Measurements from ENCODE around the gene KCNE3.
"Not testable (repeated sequence)": the region's sequence is repeated elsewhere in the genome, so short reads cannot be mapped to it uniquely, and the experiment has no call there.

The KCNE3 gene

GRCh38 chr11:74444173-74444826 lies 23.0 kb downstream of the KCNE3 start:
- in situ Hi-C loops (cut with HindIII; ENCODE audit: low sequenced_read_pairs), result no loop called here

DNA sequence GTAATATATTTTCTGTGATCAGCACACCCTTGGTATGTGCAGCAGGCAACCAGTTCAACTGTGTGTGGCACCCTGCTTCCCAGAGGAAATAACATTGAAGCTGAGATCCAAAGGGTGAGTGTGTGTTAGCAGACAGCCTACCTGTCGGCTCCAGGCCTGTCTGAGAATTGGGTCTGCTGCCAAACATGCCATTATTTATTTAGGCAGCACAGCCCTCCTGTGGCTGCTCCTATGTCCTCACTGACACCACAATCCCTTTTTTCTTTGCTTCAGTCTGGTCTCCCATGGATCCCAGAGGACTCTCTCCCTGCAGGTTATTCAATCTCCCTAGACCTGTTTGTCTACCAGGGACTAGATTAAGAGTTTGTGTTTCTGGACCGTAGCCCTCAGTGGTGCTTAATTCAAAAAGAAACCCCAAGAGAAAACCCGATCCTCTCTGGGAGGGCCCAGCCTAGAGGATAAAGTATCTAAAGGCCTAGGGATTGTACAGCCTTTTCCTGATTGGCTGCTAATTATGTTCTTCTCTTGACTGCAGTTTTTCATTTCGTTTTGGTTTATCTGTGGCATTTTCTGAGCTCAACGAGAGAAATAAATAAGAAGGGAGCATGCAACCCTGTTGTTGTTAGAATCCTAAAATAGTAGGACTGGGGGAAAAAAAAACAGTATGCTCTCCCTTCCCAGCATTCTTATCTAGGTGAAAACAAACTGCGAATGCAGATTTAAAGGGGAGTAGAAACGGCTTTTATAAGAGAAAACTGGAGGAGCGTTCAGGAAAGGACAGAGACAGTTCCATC lies 24.1 kb downstream of the KCNE3 start:
- in situ Hi-C loops (cut with HindIII; ENCODE audit: low sequenced_read_pairs), result no loop called here

- in situ Hi-C loops (cut with HindIII; ENCODE audit: low sequenced_read_pairs), result no loop called here
Observed at GRCh38 chr11:74442636-74443035, 24.7 kb downstream of the KCNE3 start.

- in situ Hi-C loops (cut with HindIII; ENCODE audit: low sequenced_read_pairs), result no loop called here
Observed at GRCh38 chr11:74438681-74439080, 28.7 kb downstream of the KCNE3 start.

DNA sequence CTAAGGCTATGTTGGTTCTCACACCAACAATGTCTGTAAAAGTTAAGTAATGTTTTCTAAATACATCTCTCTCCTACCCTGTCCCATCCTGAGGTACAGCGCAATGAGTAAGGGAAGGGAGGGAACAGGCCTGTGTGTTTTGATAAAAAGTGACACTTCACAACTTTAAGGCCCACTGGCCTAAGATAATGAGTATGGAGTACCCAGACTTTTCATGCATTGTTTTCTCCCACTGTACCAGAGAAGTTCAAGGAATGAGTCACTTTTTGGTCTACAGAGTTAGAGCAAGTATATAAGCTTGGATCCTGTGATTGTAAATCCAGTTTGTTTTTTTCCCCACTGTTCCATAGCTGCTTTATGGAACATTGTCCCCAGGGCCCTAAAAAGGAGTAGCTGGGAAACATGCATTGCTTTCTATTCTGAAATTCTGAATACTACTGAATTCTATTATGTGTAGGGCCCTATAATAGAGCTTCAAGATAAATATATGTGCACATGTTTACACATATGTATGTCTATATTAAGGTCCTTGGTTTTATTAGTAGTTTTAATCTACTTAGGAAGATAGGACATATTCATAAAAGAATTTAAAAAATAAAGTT lies 29.8 kb downstream of the KCNE3 start:
- in situ Hi-C loops (cut with HindIII; ENCODE audit: low sequenced_read_pairs), result no loop called here

DNA sequence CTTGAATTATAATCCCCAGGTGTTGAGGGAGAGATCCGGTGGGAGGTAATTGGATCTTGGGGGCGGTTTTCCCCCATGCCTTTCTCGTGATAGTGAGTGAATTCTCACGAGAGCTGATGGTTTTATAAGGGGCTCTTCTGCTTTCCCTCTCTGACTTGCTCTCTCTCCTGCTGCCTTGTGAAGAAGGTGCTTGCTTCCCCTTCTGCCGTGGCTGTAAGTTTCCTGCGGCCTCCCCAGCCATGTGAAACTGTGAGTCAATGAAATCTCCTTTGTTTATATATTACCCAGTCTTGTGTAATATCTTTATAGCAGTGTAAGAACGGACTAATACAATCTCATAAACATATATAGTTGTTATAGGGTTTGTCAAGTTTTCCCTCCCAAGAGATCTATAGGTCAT lies 32.8 kb downstream of the KCNE3 start:
- in situ Hi-C loops (cut with HindIII; ENCODE audit: low sequenced_read_pairs), result no loop called here

DNA sequence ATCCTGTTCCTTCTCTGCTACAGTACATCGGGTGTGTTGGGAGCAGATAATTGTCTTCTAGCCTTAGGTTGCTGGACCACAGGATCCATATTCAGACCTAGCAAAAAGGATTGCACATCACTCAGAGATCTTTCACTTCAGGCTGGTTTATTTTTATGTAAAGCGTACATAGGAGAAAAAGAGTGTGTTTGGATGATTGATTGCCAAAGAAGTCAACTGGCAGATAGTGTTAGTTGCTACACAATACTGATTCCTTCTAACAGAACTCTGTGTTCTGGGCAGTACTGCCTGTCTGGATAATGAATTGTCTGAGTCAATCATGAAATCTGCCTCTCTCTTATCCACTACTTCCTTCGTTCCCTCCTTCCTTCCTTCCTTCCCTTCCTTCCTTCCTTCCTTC lies 38.1 kb downstream of the KCNE3 start:
- in situ Hi-C loops (cut with HindIII; ENCODE audit: low sequenced_read_pairs), result no loop called here

- in situ Hi-C loops (cut with HindIII; ENCODE audit: low sequenced_read_pairs), result no loop called here
Observed at GRCh38 chr11:74427384-74427886, 39.9 kb downstream of the KCNE3 start.

GRCh38 chr11:74425100-74425499 lies 42.2 kb downstream of the KCNE3 start:
- in situ Hi-C loops (cut with HindIII; ENCODE audit: low sequenced_read_pairs), result no loop called here

- in situ Hi-C loops (cut with HindIII; ENCODE audit: low sequenced_read_pairs), result no loop called here
Observed at GRCh38 chr11:74418509-74418895, 48.8 kb downstream of the KCNE3 start.

GRCh38 chr11:74417860-74418508 lies 49.4 kb downstream of the KCNE3 start:
- in situ Hi-C loops (cut with HindIII; ENCODE audit: low sequenced_read_pairs), result no loop called here

DNA sequence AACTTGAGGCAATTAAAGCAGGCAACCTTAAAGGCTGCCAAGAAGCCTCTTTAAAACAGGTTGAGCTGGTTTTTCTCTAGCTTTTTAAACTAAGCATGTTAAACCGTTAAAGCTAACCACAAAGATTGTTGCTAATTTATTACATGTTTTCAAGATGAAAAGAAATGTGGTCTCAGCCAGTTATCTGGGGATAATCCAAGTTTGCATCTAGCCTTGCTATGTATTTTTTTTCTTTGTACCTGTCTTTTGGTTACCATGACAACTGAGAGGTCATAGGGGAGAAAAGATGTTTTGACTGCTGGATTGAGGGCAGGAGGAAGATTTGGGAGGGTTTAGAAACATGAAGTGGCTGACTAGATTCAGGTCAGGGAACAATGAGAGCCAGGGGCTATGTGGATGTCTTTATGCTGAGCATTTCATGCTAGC lies 50.0 kb downstream of the KCNE3 start:
- in situ Hi-C loops (cut with HindIII; ENCODE audit: low sequenced_read_pairs), result no loop called here

DNA sequence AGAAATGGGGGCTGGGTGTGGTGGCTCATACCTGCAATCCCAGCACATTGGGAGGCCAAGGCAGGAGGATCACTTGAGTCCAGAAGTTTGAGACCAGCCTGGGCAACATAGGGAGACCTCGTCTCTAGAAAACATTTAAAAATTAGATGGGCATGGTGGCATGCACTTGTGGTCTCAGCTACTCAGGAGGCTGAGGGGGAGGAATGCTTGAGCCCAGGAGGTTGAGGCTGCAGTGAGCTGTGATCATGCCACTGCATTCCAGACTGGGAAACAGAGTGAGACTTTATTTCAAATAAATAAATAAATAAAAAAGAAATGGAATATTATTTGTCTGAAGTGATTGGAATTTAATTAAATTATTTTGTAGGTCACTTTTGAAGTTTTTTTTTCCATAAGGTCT lies 50.4 kb downstream of the KCNE3 start:
- in situ Hi-C loops (cut with HindIII; ENCODE audit: low sequenced_read_pairs), result not testable (repeated sequence)

- in situ Hi-C loops (cut with HindIII; ENCODE audit: low sequenced_read_pairs), result no loop called here
Observed at GRCh38 chr11:74412733-74413359, 54.5 kb downstream of the KCNE3 start.

- in situ Hi-C loops (cut with HindIII; ENCODE audit: low sequenced_read_pairs), result no loop called here
Observed at GRCh38 chr11:74412321-74412720, 55.0 kb downstream of the KCNE3 start.

DNA sequence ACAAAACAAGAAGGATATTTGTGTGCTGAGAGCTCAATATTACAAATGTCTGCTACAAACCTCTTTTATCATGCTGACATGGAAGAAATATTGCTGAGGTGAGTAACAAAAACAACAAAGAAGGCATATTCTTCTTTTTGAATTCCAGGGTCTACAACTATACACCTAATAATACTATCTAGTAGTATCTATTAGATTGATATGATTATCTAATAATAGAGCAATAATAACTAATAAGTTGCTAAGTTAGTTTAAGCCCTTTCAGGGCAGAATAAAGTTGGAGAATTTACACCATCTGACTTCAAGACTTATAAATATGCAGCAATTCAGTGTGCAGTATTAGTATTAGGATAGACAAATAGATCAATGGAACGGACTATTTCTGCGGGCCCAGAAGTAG lies 57.7 kb downstream of the KCNE3 start:
- in situ Hi-C loops (cut with HindIII; ENCODE audit: low sequenced_read_pairs), result no loop called here
